Measurements from ENCODE around the gene ITGB2.
A peak's percentile ranks its signal among the peaks of the same experiment; 100 is the strongest.

Gene ITGB2

DNA sequence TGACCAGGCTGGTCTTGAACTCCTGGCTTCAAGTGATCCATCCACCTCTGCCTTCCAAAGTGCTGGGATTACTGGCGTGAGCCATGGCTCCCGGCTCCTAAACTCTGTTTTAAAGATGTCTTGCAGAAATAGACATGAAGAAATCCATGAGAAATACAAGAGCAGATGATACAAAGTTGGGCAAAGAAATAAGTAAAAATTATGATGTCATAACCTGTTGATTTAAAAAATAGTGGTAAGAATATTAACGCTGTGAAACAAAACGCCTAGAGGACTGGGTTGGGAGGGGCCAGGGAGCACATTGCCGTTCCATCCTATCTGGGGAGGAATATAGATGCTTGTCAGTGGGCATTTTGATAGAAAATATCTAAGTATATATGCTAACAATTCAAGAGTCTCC lies 1.2 kb upstream of the ITGB2 start:
- H3K4me3 ChIP-seq (ENCODE audit: low read length, poor library complexity, severe bottlenecking) = no peak overlapping the region
- no peak overlapping the region for H2AFZ ChIP-seq (ENCODE audit: low read length)
- H4K20me1 ChIP-seq (ENCODE audit: insufficient read depth, low read length, poor library complexity, severe bottlenecking) = peaks cover 10% of the 10 kb centered on the region
- peaks cover 19% of the 10 kb centered on the region for H3F3A ChIP-seq (ENCODE audit: low read depth)
- TF ChIP-seq, protein P1, sequence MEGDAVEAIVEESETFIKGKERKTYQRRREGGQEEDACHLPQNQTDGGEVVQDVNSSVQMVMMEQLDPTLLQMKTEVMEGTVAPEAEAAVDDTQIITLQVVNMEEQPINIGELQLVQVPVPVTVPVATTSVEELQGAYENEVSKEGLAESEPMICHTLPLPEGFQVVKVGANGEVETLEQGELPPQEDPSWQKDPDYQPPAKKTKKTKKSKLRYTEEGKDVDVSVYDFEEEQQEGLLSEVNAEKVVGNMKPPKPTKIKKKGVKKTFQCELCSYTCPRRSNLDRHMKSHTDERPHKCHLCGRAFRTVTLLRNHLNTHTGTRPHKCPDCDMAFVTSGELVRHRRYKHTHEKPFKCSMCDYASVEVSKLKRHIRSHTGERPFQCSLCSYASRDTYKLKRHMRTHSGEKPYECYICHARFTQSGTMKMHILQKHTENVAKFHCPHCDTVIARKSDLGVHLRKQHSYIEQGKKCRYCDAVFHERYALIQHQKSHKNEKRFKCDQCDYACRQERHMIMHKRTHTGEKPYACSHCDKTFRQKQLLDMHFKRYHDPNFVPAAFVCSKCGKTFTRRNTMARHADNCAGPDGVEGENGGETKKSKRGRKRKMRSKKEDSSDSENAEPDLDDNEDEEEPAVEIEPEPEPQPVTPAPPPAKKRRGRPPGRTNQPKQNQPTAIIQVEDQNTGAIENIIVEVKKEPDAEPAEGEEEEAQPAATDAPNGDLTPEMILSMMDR (conservative IDR thresholded peaks at IDR 0.05; ENCODE audit: low read length) = no peak
- no peak for TF ChIP-seq EZH2phosphoT487 (IDR thresholded peaks at IDR 0.05; ENCODE audit: borderline replicate concordance)
- H3K79me2 ChIP-seq (ENCODE audit: insufficient read depth, low read length) = peaks cover 38% of the 10 kb centered on the region
- H3K4me1 ChIP-seq (ENCODE audit: insufficient read depth, low read length, poor library complexity, severe bottlenecking) = peaks cover 56% of the 10 kb centered on the region
- H3K9me3 ChIP-seq (ENCODE audit: insufficient read depth, low read depth, low read length) = no peaks in the 10 kb centered on the region
- H3K9ac ChIP-seq (ENCODE audit: low read depth, low read length, poor library complexity, severe bottlenecking) = no peak overlapping the region
- H3K36me3 ChIP-seq (ENCODE audit: insufficient read depth, low read length) = no peaks in the 10 kb centered on the region
- no peaks in the 10 kb centered on the region for H3K27me3 ChIP-seq (ENCODE audit: insufficient read depth, low read length, poor library complexity, severe bottlenecking)
- no peak overlapping the region for H3K4me2 ChIP-seq (ENCODE audit: low read depth, low read length, poor library complexity, severe bottlenecking)
- H3K9me2 ChIP-seq (replicated peaks; ENCODE audit: low read depth, low read length) = no peaks in the 10 kb centered on the region

DNA sequence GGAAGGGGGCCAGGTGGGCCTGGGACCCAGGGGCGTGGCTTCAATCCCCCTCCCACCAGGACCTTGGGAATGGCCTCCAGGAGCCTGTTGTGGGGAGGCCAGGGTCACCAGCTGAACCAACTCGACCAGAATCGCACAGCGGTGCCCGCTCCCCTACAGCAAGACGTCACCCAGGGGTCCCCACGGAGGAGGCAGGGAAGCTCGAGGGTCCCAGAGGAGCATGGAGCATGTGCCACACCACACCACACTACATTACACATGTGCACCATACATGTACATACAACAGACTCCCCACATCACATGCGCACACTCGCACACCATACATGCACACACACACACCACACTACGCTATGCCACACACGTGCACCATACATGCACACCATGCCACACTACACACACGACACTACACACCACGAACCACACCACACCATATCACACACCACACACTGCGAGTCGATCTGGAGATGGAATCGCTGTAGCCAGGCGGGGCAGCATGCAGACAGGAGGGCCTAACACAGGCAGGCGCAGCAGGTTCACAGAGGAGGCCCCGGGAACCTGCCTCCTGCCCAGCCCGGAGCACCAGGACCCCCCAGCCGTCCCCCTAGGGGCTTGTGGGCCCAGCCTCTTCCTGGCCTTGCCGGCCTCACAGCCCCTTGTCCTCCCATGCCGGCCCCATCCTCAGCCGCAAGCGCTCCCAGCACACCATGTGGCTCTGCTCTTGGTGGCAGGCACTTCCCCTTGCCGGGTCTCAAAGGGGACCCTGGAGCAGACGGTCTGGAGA lies 596 bp downstream of the ITGB2 start:
- H3K9ac ChIP-seq (ENCODE audit: low read depth, low read length, poor library complexity, severe bottlenecking) = peak overlapping the region; percentile 91
- H3K9me2 ChIP-seq (replicated peaks; ENCODE audit: low read depth, low read length) = no peaks in the 10 kb centered on the region
- no peaks in the 10 kb centered on the region for H3K27me3 ChIP-seq (ENCODE audit: insufficient read depth, low read length, poor library complexity, severe bottlenecking)
- peak overlapping the region; percentile 29 for H2AFZ ChIP-seq (ENCODE audit: low read length)
- no peak for TF ChIP-seq EZH2phosphoT487 (IDR thresholded peaks at IDR 0.05; ENCODE audit: borderline replicate concordance)
- TF ChIP-seq, protein P1 (conservative IDR thresholded peaks at IDR 0.05; ENCODE audit: low read length) = no peak
- peaks cover 47% of the 10 kb centered on the region for H3K4me1 ChIP-seq (ENCODE audit: insufficient read depth, low read length, poor library complexity, severe bottlenecking)
- peak overlapping the region; percentile 94 for H3K4me3 ChIP-seq (ENCODE audit: low read length, poor library complexity, severe bottlenecking)
- peak overlapping the region; percentile 100 for H3K4me2 ChIP-seq (ENCODE audit: low read depth, low read length, poor library complexity, severe bottlenecking)
- no peaks in the 10 kb centered on the region for H3K9me3 ChIP-seq (ENCODE audit: insufficient read depth, low read depth, low read length)
- H3F3A ChIP-seq (ENCODE audit: low read depth) = peaks cover 15% of the 10 kb centered on the region
- peaks cover 10% of the 10 kb centered on the region for H4K20me1 ChIP-seq (ENCODE audit: insufficient read depth, low read length, poor library complexity, severe bottlenecking)
- H3K79me2 ChIP-seq (ENCODE audit: insufficient read depth, low read length) = peaks cover 49% of the 10 kb centered on the region
- no peaks in the 10 kb centered on the region for H3K36me3 ChIP-seq (ENCODE audit: insufficient read depth, low read length)

DNA sequence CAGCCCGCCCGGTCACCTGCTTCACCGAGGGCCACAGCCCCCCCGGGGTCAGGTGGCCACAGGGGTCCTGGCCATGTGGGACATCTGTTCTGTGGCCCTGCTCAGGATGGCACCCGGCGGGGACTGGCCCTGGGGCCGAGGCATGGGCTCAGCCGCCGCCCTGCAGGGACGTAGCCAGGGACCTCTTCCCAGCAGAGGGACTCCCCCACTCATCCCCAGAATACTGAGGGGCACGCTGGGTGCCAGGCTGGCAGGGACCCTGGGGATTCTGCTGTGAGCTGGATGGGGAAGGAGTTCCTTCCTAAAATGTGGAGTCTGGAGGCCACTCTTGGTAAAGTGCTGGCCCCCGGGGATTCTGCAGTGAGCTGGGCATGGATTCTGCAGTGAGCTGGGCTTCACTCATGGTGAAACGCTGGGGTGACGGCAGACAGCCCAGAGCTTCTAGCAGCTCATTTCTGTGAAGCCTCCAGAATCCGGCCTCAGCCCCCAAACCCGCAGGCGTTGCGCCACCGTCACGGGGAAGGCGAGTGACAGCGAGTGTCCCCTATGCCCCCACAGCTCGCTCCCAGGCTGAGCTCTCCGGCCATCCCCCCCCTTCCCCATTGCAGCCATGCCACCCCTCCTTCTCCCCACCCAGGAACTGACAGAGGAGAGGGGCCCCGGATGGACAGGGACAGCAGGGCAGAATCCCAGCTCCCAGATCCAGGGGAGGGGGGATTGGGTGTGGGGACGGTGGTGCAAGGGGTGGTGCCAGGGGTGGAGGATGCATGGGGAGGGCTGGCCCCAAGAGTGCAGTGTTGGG lies 1.4 kb downstream of the ITGB2 start:
- Histone ChIP-seq H2AFZ (ENCODE audit: low read length) (no peak overlapping the region), H3F3A (ENCODE audit: low read depth) (peaks cover 11% of the 10 kb centered on the region; the same call in 1 of the 2 replicates), H3K4me2 (ENCODE audit: low read depth, low read length, poor library complexity, severe bottlenecking) (peak overlapping the region; percentile 100), H3K4me3 (ENCODE audit: low read length, poor library complexity, severe bottlenecking) (peak overlapping the region; percentile 94), H3K79me2 (ENCODE audit: insufficient read depth, low read length) (peaks cover 51% of the 10 kb centered on the region), H3K9me3 (ENCODE audit: insufficient read depth, low read depth, low read length) (no peaks in the 10 kb centered on the region), H3K9me2 (replicated peaks; ENCODE audit: low read depth, low read length) (no peaks in the 10 kb centered on the region), H3K36me3 (ENCODE audit: insufficient read depth, low read length) (no peaks in the 10 kb centered on the region), H4K20me1 (ENCODE audit: insufficient read depth, low read length, poor library complexity, severe bottlenecking) (peaks cover 10% of the 10 kb centered on the region), H3K4me1 (ENCODE audit: insufficient read depth, low read length, poor library complexity, severe bottlenecking) (peaks cover 47% of the 10 kb centered on the region), H3K9ac (ENCODE audit: low read depth, low read length, poor library complexity, severe bottlenecking) (peak overlapping the region; percentile 91), H3K27me3 (ENCODE audit: insufficient read depth, low read length, poor library complexity, severe bottlenecking) (no peaks in the 10 kb centered on the region)
- no peak for TF ChIP-seq EZH2phosphoT487 (IDR thresholded peaks at IDR 0.05; ENCODE audit: borderline replicate concordance)
- TF ChIP-seq, protein P1 (conservative IDR thresholded peaks at IDR 0.05; ENCODE audit: low read length) = no peak

Measured in Loucy (cell line).